ENCODE results near the gene BHLHE23.

BHLHE23 gene

DNA sequence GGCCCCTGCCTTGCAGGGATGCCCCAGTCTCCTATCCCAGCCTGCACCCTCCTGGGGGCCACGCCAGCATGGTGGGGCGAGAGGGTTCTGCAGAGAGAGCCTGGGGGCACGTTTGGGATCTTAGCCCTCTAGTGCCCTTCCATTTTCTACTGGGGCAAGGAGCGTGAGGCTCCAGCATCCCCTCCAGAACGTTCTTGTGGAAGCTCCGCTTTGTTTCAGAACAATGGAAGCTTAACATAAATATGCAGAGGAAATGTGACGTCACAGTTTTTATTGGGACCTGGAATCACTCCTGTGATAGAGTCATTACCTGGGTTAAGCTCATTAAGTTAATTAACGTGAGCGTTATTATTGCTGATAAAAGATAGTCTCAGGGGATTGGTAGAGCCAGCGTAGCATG lies 19.6 kb downstream of the BHLHE23 start:
- no peak overlapping the region for H2BK120ac ChIP-seq (ENCODE audit: insufficient read depth, low read length, poor library complexity)
- peaks cover 2% of the 10 kb centered on the region for H3K9me3 ChIP-seq (ENCODE audit: insufficient read depth, low read depth, low read length)
- H2AFZ ChIP-seq (ENCODE audit: insufficient read depth, low read length, poor library complexity), result no peak overlapping the region
- H3K79me1 ChIP-seq (ENCODE audit: low read length), result no peaks in the 10 kb centered on the region
- no peak overlapping the region for H3K14ac ChIP-seq (ENCODE audit: low read length)
- no peaks in the 10 kb centered on the region for H3K27me3 ChIP-seq (ENCODE audit: insufficient read depth, low read length)
- no peak for DNase-seq
- no peak overlapping the region for H2AK5ac ChIP-seq (ENCODE audit: low read length)
- H3K4me2 ChIP-seq (ENCODE audit: low read length), result no peak overlapping the region
- H4K91ac ChIP-seq (ENCODE audit: low read depth, low read length), result no peak overlapping the region
- no peak overlapping the region for H3K18ac ChIP-seq (ENCODE audit: low read length)
- H4K8ac ChIP-seq (ENCODE audit: low read depth, low read length), result no peak overlapping the region
- H3K9ac ChIP-seq (ENCODE audit: low read length), result no peak overlapping the region
- no peaks in the 10 kb centered on the region for H3K79me2 ChIP-seq (ENCODE audit: control insufficient read depth, insufficient read depth, low read length, poor library complexity)
- H3K4me1 ChIP-seq (ENCODE audit: control insufficient read depth in 1 of 2, insufficient read depth in 2 of 2, low read length in 2 of 2), result no peaks in the 10 kb centered on the region
- no peak overlapping the region for H3K4ac ChIP-seq (ENCODE audit: low read depth, low read length)
- H2BK12ac ChIP-seq (ENCODE audit: low read length), result no peak overlapping the region
- no peak overlapping the region for H3K4me3 ChIP-seq (ENCODE audit: low read depth, low read length)
- H3K36me3 ChIP-seq (ENCODE audit: control insufficient read depth in 1 of 2, insufficient read depth in 2 of 2, low read length in 2 of 2), result no peaks in the 10 kb centered on the region
- no peak overlapping the region for H3K23ac ChIP-seq (ENCODE audit: low read length)
- WGBS (ENCODE audit: extremely low coverage, insufficient coverage, insufficient read length), result no CpG with 5 or more reads among the region's 10 CpGs
- no peak overlapping the region for H2BK5ac ChIP-seq (ENCODE audit: low read depth, low read length, poor library complexity)
- no peak overlapping the region for H3K27ac ChIP-seq (ENCODE audit: low read depth, low read length)
- no peak overlapping the region for H4K12ac ChIP-seq (ENCODE audit: low read depth, low read length)

DNA sequence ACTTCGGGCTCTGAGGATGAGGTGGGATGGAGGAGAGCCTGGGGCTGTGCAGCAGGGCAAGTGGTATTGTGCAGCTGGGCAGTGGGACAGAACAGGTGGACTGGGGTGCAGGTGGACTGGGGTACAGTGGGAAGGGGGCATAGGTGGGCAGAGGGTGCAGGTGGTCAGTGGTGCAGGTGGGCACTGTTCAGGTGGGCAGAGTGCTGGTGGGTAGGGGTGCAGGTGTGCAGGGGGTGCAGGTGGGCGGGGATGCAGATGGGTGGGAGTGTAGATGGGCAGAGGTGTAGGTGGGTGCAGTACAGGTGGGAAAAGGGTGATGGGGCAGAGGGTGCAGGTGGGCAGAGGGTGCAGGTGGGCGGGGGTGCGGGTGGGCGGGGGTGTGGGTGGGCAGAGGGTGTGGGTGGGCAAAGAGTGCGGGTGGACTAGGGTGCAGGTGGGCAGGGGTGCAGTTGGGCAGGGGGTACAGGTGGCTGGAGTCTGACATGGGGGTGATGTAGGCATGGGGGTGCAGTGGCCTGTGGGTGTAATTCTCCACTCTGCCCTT lies 20.4 kb downstream of the BHLHE23 start:
- Histone ChIP-seq H3K18ac (ENCODE audit: low read length) (no peak overlapping the region), H3K36me3 (ENCODE audit: control insufficient read depth in 1 of 2, insufficient read depth in 2 of 2, low read length in 2 of 2) (no peaks in the 10 kb centered on the region), H3K4ac (ENCODE audit: low read depth, low read length) (no peak overlapping the region), H3K9ac (ENCODE audit: low read length) (no peak overlapping the region), H2AFZ (ENCODE audit: insufficient read depth, low read length, poor library complexity) (no peak overlapping the region), H4K12ac (ENCODE audit: low read depth, low read length) (no peak overlapping the region), H3K27me3 (ENCODE audit: insufficient read depth, low read length) (no peaks in the 10 kb centered on the region), H3K4me2 (ENCODE audit: low read length) (no peak overlapping the region), H3K14ac (ENCODE audit: low read length) (no peak overlapping the region), H2AK5ac (ENCODE audit: low read length) (no peak overlapping the region), H3K4me3 (ENCODE audit: low read depth, low read length) (no peak overlapping the region), H3K23ac (ENCODE audit: low read length) (no peak overlapping the region), H3K27ac (ENCODE audit: low read depth, low read length) (no peak overlapping the region), H2BK12ac (ENCODE audit: low read length) (no peak overlapping the region), H3K79me2 (ENCODE audit: control insufficient read depth, insufficient read depth, low read length, poor library complexity) (no peaks in the 10 kb centered on the region), H2BK5ac (ENCODE audit: low read depth, low read length, poor library complexity) (no peak overlapping the region), H3K79me1 (ENCODE audit: low read length) (no peaks in the 10 kb centered on the region), H4K91ac (ENCODE audit: low read depth, low read length) (no peak overlapping the region), H4K8ac (ENCODE audit: low read depth, low read length) (no peak overlapping the region), H3K4me1 (ENCODE audit: control insufficient read depth in 1 of 2, insufficient read depth in 2 of 2, low read length in 2 of 2) (no peaks in the 10 kb centered on the region), H2BK120ac (ENCODE audit: insufficient read depth, low read length, poor library complexity) (no peak overlapping the region), H3K9me3 (ENCODE audit: insufficient read depth, low read depth, low read length) (peaks cover 2% of the 10 kb centered on the region)
- WGBS (ENCODE audit: extremely low coverage, insufficient coverage, insufficient read length), result no CpG with 5 or more reads among the region's 6 CpGs
- DNase-seq, result no peak

DNA sequence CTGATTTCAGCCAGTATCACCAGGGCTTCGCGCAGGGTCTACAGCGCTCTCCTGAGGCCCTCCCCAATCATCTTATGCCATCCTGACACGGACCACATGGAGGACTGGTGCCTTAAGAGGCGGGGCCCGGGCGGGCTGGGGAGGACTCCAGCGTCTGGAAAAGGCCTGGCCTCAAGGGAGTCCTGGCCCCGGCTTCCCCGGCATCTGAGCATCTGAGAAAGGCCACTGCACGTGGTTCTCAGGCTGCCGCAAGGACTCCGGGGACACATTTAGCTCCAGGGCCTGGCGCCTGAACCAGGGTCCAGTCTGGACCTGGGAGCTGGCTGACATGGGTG lies 21.4 kb downstream of the BHLHE23 start:
- no peak overlapping the region for H3K27ac ChIP-seq (ENCODE audit: low read depth, low read length)
- H3K4me1 ChIP-seq (ENCODE audit: control insufficient read depth in 1 of 2, insufficient read depth in 2 of 2, low read length in 2 of 2), result no peaks in the 10 kb centered on the region
- H4K12ac ChIP-seq (ENCODE audit: low read depth, low read length), result no peak overlapping the region
- no peak overlapping the region for H2AFZ ChIP-seq (ENCODE audit: insufficient read depth, low read length, poor library complexity)
- no peak overlapping the region for H3K4me3 ChIP-seq (ENCODE audit: low read depth, low read length)
- no peaks in the 10 kb centered on the region for H3K79me1 ChIP-seq (ENCODE audit: low read length)
- H2BK12ac ChIP-seq (ENCODE audit: low read length), result no peak overlapping the region
- H3K36me3 ChIP-seq (ENCODE audit: control insufficient read depth in 1 of 2, insufficient read depth in 2 of 2, low read length in 2 of 2), result no peaks in the 10 kb centered on the region
- DNase-seq, result no peak
- H3K4ac ChIP-seq (ENCODE audit: low read depth, low read length), result no peak overlapping the region
- peaks cover 2% of the 10 kb centered on the region for H3K9me3 ChIP-seq (ENCODE audit: insufficient read depth, low read depth, low read length)
- no peak overlapping the region for H4K8ac ChIP-seq (ENCODE audit: low read depth, low read length)
- no peak overlapping the region for H4K91ac ChIP-seq (ENCODE audit: low read depth, low read length)
- no peak overlapping the region for H3K18ac ChIP-seq (ENCODE audit: low read length)
- H2BK120ac ChIP-seq (ENCODE audit: insufficient read depth, low read length, poor library complexity), result no peak overlapping the region
- H3K9ac ChIP-seq (ENCODE audit: low read length), result no peak overlapping the region
- no peak overlapping the region for H3K14ac ChIP-seq (ENCODE audit: low read length)
- WGBS (ENCODE audit: extremely low coverage, insufficient coverage, insufficient read length), result no CpG with 5 or more reads among the region's 14 CpGs
- no peak overlapping the region for H2BK5ac ChIP-seq (ENCODE audit: low read depth, low read length, poor library complexity)
- H3K27me3 ChIP-seq (ENCODE audit: insufficient read depth, low read length), result no peaks in the 10 kb centered on the region
- no peak overlapping the region for H3K23ac ChIP-seq (ENCODE audit: low read length)
- no peaks in the 10 kb centered on the region for H3K79me2 ChIP-seq (ENCODE audit: control insufficient read depth, insufficient read depth, low read length, poor library complexity)
- no peak overlapping the region for H2AK5ac ChIP-seq (ENCODE audit: low read length)
- no peak overlapping the region for H3K4me2 ChIP-seq (ENCODE audit: low read length)

DNA sequence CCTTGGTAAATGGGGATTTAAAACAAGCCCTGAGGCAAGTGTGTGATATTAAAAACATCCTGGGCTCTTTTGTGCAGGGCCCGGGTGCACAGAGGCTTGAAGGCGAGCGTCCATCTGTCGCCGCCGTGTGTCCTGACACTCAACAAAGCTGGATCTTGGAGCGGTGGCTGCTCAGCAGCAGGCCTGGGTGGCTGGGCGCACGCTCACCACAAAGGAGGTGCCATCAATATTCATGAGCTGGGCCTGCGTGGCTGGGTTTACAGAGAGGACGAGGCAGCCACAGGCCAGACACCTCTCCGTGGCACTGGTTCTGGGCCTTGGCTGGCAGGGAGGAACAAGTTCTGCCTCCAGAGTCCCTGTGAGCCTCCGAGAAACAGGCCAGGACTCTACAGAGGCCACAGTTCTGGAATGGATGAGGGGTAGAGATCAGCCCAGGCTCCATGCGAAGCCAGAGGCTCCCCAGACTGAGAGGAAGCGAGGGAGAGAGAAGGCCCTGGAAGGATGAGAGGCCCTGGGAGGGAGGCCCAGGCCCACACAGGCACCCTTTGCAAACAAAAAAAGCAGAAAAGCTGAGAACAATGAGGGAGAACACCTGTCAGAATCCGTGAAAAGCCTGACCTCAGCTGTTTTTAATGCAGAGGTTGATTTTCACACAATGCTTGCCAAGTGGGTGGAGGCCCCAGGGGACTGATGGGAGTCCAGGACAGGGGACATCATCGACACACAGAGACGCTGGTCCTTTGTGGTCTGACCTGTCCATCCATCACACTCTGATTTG lies 21.9 kb downstream of the BHLHE23 start:
- Histone ChIP-seq H3K9me3 (ENCODE audit: insufficient read depth, low read depth, low read length) (peaks cover 2% of the 10 kb centered on the region), H3K36me3 (ENCODE audit: control insufficient read depth in 1 of 2, insufficient read depth in 2 of 2, low read length in 2 of 2) (no peaks in the 10 kb centered on the region), H2AK5ac (ENCODE audit: low read length) (no peak overlapping the region), H3K79me1 (ENCODE audit: low read length) (no peaks in the 10 kb centered on the region), H4K91ac (ENCODE audit: low read depth, low read length) (no peak overlapping the region), H3K4me3 (ENCODE audit: low read depth, low read length) (no peak overlapping the region), H2BK5ac (ENCODE audit: low read depth, low read length, poor library complexity) (no peak overlapping the region), H3K4ac (ENCODE audit: low read depth, low read length) (no peak overlapping the region), H4K8ac (ENCODE audit: low read depth, low read length) (no peak overlapping the region), H3K23ac (ENCODE audit: low read length) (no peak overlapping the region), H4K12ac (ENCODE audit: low read depth, low read length) (no peak overlapping the region), H2AFZ (ENCODE audit: insufficient read depth, low read length, poor library complexity) (no peak overlapping the region), H3K4me1 (ENCODE audit: control insufficient read depth in 1 of 2, insufficient read depth in 2 of 2, low read length in 2 of 2) (no peaks in the 10 kb centered on the region), H3K27ac (ENCODE audit: low read depth, low read length) (no peak overlapping the region), H3K14ac (ENCODE audit: low read length) (no peak overlapping the region), H3K79me2 (ENCODE audit: control insufficient read depth, insufficient read depth, low read length, poor library complexity) (no peaks in the 10 kb centered on the region), H2BK120ac (ENCODE audit: insufficient read depth, low read length, poor library complexity) (no peak overlapping the region), H3K18ac (ENCODE audit: low read length) (no peak overlapping the region), H3K9ac (ENCODE audit: low read length) (no peak overlapping the region), H3K27me3 (ENCODE audit: insufficient read depth, low read length) (peaks cover 3% of the 10 kb centered on the region), H3K4me2 (ENCODE audit: low read length) (no peak overlapping the region), H2BK12ac (ENCODE audit: low read length) (no peak overlapping the region)
- no CpG with 5 or more reads among the region's 18 CpGs for WGBS (ENCODE audit: extremely low coverage, insufficient coverage, insufficient read length)
- DNase-seq, result no peak
